Loucy (cell line): ENCODE results near the gene APLN.

Source experiments
- CTCF ChIP-seq: fragments of 200-600 bp; sonication (generic); conservative IDR thresholded peaks from 2 replicates; pipeline ENCODE4 v1.5.1; 2014; ENCODE audit warnings: mild to moderate bottlenecking, antibody characterized with exemption, low read length
- EZH2phosphoT487 ChIP-seq: fragments of 200-600 bp; IDR thresholded peaks from 2 replicates; pipeline ENCODE4 v1.6.1; 2018; ENCODE audit warnings: antibody characterized with exemption, mild to moderate bottlenecking, moderate library complexity, borderline replicate concordance

GRCh38 chrX:129648514-129649267, 6.1 kb downstream of the APLN start:
- TF ChIP-seq CTCF: no peak
- TF ChIP-seq EZH2phosphoT487: no peak
